C4-2B (cell line): ENCODE measurements around the gene FAM186B.
A peak's percentile ranks its signal among the peaks of the same experiment; 100 is the strongest.

Experiments
- H3K27ac ChIP-seq: fragments of 450-650 bp; 2 replicates; pipeline ENCODE4 v1.5.1; 2017
- ZFX ChIP-seq: fragments of 450-650 bp; IDR thresholded peaks from 2 replicates; pipeline ENCODE4 v1.6.1; 2017
- TF ChIP-seq, protein P1 (sequence below): fragments of 450-650 bp; conservative IDR thresholded peaks from 2 replicates; pipeline ENCODE4 v1.5.1; 2017; ENCODE audit warnings: mild to moderate bottlenecking

Gene FAM186B

DNA sequence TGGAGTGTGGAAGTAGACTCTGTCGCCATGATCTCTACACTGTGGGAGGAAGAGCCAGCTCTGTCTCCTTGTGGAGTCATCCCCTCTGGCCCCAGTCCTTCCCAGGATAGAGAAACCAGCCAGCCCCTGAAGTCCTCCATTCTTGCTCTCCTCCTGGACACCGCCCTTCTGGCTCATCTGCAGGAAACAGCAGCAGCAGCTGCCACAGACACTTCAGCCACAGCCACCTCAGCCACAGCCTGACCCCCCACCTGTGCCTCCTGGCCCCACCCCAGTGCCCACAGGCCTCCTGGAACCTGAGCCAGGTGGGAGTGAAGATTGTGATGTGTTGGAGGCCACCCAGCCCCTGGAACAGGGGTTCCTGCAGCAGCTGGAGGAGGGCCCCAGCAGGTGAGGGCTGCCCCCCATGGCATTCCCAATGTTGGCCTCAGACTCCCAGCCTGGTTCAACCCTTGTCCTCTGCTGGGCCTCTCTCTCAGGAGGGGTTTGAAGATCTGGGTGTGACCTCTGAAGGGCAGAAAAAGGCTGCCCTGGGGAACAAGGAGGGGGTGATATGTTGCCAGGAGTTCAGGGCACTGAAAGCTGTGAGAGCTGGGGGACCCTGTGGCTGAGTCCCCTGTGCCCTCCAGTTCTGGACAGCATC lies 28.4 kb upstream of the FAM186B start:
- H3K27ac ChIP-seq, result no peak overlapping the region
- TF ChIP-seq, protein P1, sequence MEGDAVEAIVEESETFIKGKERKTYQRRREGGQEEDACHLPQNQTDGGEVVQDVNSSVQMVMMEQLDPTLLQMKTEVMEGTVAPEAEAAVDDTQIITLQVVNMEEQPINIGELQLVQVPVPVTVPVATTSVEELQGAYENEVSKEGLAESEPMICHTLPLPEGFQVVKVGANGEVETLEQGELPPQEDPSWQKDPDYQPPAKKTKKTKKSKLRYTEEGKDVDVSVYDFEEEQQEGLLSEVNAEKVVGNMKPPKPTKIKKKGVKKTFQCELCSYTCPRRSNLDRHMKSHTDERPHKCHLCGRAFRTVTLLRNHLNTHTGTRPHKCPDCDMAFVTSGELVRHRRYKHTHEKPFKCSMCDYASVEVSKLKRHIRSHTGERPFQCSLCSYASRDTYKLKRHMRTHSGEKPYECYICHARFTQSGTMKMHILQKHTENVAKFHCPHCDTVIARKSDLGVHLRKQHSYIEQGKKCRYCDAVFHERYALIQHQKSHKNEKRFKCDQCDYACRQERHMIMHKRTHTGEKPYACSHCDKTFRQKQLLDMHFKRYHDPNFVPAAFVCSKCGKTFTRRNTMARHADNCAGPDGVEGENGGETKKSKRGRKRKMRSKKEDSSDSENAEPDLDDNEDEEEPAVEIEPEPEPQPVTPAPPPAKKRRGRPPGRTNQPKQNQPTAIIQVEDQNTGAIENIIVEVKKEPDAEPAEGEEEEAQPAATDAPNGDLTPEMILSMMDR, result no peak
- no peak for TF ChIP-seq ZFX

DNA sequence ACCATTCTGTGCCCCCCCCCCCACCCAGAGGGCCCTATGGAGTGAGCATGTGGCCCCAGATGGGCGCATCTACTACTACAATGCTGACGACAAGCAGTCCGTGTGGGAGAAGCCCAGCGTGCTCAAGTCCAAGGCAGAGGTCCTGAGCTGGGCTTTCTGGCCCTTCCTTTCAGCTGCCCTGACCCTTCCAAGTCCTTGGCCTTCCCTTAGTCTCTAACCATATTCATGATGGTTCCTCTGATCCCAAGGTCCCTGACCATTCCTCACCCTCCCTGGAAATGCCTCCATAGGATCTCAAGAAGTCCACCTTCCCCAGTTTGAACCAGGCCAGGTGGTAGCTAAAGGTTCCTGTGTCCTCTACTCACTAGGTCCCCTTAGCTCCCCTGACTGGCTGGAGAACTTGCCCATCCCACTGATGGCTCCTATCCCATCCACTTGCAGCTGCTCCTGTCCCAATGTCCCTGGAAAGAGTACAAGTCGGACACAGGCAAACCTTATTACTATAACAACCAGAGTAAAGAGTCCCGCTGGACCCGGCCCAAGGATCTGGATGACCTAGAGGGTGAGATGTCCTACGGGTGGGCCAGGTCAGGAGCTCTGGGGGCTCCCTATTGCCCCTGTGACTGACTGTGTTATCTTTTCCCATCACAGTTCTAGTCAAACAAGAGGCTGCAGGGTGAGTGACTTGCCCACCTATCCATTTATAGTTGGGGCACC lies 27.7 kb upstream of the FAM186B start:
- TF ChIP-seq, protein P1, result no peak
- no peak for TF ChIP-seq ZFX
- no peak overlapping the region for H3K27ac ChIP-seq

DNA sequence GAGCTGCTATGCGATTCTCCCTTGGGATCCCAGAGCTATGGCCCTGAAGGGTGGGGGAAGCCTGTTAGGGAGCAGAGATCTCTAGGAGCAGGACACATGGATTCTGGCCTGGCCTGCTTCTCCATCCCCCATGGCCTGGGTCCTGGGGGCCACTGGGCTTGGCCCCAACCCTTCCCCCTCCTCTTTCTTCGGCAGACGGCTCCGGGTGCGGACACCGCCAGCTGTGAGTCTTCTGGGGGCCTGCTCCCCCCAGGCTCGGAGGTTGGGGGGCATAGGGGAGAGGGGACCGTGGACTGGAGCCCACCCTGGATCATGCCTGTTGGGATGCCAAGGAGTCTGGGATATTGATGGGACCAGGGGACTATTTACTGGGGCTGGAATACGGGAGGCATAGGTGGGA lies 27.0 kb upstream of the FAM186B start:
- H3K27ac ChIP-seq, result no peak overlapping the region
- TF ChIP-seq, protein P1, result no peak
- 0 out of 2 replicates have a peak, but pooled peaks have one; percentile 5 for TF ChIP-seq ZFX

DNA sequence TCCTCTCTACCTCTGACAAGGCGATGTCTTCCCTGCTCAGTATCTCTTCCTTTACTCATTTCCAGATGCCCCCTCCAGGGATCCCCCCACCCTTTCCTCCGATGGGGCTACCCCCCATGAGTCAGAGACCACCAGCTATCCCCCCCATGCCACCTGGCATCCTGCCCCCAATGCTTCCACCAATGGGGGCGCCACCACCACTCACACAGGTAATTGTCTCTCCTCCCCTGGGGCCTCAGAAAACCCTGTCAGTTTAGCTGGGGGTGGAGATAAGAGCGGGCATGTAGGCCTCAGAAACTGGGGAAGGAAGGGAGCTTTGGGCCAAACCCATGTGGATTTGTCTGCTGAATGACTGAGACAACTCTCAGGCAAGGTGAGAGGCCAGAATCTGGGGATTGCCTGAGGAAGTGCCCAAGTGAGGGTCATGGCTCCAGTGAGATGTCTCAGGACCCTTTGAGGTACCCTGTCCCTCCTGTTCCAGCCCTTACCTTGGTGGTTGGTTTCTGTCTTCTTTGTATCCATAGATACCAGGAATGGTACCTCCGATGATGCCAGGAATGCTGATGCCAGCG lies 26.0 kb upstream of the FAM186B start:
- no peak overlapping the region for H3K27ac ChIP-seq
- TF ChIP-seq, protein P1, result no peak
- TF ChIP-seq ZFX, result no peak

DNA sequence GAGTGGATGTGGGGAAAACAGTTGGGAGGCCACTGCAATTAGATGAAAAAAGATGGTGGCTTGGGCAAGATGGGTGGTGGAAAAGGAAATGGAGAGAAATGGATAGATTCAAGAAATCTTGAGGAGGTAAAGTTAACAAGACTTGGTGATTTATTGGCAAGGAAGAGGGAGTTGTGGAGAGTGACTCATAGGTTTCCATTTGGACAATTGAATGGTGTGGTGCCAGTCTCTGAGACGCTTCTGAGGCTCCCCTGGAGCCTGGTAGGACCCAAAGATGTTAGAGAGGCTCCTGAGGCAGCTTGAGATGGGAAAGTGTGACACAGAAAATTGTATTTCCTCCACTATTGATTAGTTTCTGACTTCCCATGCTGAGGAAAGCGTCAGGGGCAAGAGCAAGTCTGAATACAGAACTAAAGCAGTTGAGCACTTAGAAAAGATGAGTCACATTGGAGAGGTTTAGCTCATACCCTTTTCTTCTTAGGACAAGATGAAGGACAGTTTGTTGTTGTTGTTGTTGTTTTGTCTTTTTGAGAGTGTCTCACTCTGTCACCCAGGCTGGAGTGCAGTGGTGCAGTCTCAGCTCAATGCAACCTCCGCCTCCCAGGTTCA lies 22.4 kb upstream of the FAM186B start:
- H3K27ac ChIP-seq, result no peak overlapping the region; the same call in 1 of the 2 replicates
- TF ChIP-seq, protein P1, result no peak
- no peak for TF ChIP-seq ZFX

DNA sequence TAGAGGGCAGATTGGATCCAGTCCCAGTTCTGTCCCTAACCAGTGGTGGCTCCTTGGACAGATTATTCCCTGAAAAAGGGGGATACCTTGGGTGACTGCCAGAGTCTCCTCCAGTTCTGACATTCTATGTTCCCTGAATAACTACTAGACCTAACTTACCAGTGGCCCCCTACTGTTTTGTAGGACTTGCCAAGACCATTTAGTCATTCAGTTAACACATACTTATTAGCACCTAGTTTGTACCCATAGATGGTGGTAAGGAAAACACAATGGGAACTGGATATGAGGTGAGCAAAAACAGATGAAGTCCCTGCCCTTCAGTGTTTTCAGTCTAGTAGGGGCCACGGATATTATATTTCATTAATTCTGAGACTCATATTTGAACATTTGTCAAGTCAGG lies 21.4 kb upstream of the FAM186B start:
- TF ChIP-seq ZFX, result no peak
- TF ChIP-seq, protein P1, result no peak
- H3K27ac ChIP-seq, result no peak overlapping the region

DNA sequence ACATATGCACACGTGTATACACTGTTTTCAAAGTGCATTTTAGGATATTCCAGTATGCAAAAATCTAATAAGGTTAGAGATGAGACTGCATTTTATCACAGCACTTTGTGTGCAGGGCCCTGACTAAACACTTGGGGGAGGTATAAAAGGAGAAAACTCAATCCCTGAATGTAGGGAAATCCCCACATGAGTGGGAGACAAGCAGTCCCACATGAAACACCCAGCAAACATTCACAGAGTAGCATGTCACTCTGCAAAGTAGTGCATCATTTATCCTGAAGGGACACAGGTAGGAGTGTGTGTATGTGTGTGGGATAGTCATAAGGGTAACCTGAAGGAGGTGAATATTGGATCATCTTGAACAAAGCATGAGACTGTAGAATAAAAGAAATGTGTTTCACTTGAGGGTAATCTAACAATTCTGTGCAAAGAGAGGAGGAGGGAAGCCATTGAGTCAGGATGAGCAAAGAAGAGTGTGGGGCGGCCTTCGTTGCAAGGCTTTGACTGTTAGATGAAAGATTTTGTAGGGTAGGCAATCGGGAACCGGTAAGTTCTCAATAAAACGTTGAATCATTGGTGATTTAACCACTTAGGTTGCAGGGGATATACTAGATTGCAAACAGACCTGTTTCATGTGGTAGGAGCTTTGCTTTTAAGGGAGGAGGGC lies 20.9 kb upstream of the FAM186B start:
- no peak overlapping the region for H3K27ac ChIP-seq
- no peak for TF ChIP-seq ZFX
- TF ChIP-seq, protein P1, result no peak; the same call in 1 of the 2 replicates
